Measurements from ENCODE around the gene NCAM1.

NCAM1 gene

DNA sequence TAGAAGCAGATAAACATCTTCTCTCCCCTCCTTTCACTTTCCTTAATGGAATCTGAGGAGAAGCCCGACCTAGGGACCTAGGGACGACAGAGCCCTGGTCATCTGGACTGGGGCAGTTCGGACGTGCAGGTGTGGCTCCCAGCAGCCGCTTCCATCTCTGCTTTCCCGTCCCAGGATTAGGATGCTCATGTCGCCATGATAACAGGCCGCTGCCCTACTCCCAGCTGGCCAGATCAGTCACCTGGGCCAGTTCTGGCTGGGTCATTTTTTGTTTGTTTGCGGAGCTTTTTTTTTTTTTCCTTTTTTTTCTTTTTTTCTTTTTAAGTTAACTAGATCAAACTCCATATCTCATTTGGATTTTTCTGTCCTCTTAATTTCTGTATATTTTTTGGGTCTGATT is 186.9 kb downstream of the NCAM1 start:
- no peak for TF ChIP-seq EP300 (IDR thresholded peaks at IDR 0.05; ENCODE audit: borderline replicate concordance)
- no peak for TF ChIP-seq RAD21 (IDR thresholded peaks at IDR 0.05; ENCODE audit: low read depth)
- TF ChIP-seq MAX (IDR thresholded peaks at IDR 0.05), result no peak
- no peak for TF ChIP-seq CEBPB (IDR thresholded peaks at IDR 0.05)
- TF ChIP-seq ZBTB7A (IDR thresholded peaks at IDR 0.05; ENCODE audit: low read depth), result no peak
- no peak for TF ChIP-seq TAF1 (IDR thresholded peaks at IDR 0.05; ENCODE audit: low read depth)
- TF ChIP-seq TCF12 (IDR thresholded peaks at IDR 0.05; ENCODE audit: low read depth), result no peak
- TF ChIP-seq, protein P1, sequence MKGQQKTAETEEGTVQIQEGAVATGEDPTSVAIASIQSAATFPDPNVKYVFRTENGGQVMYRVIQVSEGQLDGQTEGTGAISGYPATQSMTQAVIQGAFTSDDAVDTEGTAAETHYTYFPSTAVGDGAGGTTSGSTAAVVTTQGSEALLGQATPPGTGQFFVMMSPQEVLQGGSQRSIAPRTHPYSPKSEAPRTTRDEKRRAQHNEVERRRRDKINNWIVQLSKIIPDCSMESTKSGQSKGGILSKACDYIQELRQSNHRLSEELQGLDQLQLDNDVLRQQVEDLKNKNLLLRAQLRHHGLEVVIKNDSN (IDR thresholded peaks at IDR 0.05), result no peak
- no peak for TF ChIP-seq TEAD4 (IDR thresholded peaks at IDR 0.05)
- TF ChIP-seq CREB1 (IDR thresholded peaks at IDR 0.05; ENCODE audit: low read depth), result no peak
- no peak for TF ChIP-seq EGR1 (IDR thresholded peaks at IDR 0.05)
- TF ChIP-seq NFIC (IDR thresholded peaks at IDR 0.05), result no peak
- TF ChIP-seq YY1 (IDR thresholded peaks at IDR 0.05; ENCODE audit: low read depth), result no peak
- no peak for TF ChIP-seq FOXM1 (IDR thresholded peaks at IDR 0.05; ENCODE audit: borderline replicate concordance, low read depth)
- TF ChIP-seq REST (IDR thresholded peaks at IDR 0.05; ENCODE audit: low read depth), result no peak

DNA sequence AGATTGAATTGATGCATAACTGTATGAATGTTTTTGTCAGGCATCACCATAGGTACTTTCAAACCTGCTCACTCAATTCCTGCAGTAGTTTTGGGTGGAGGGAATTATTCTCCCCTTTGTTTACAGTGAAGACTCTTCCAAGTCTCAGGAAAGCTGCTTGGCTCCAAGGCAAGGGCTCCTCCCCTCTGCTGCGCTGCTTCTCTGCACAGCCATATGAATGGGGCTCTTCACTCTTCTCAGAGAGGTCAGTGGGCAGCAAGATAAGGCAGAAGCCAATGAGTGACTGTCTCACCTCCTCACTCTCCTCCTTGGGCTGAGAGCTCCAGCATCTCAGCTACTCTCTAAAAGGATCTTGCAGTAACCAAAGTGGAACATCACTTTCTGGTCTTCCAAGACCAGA is 187.4 kb downstream of the NCAM1 start:
- TF ChIP-seq TAF1 (IDR thresholded peaks at IDR 0.05; ENCODE audit: low read depth) (no peak), EGR1 (IDR thresholded peaks at IDR 0.05) (no peak), YY1 (IDR thresholded peaks at IDR 0.05; ENCODE audit: low read depth) (no peak), TEAD4 (IDR thresholded peaks at IDR 0.05) (no peak), CREB1 (IDR thresholded peaks at IDR 0.05; ENCODE audit: low read depth) (no peak), TCF12 (IDR thresholded peaks at IDR 0.05; ENCODE audit: low read depth) (no peak), CEBPB (IDR thresholded peaks at IDR 0.05) (no peak), MAX (IDR thresholded peaks at IDR 0.05) (no peak), RAD21 (IDR thresholded peaks at IDR 0.05; ENCODE audit: low read depth) (no peak), FOXM1 (IDR thresholded peaks at IDR 0.05; ENCODE audit: borderline replicate concordance, low read depth) (no peak), NFIC (IDR thresholded peaks at IDR 0.05) (no peak), ZBTB7A (IDR thresholded peaks at IDR 0.05; ENCODE audit: low read depth) (no peak), REST (IDR thresholded peaks at IDR 0.05; ENCODE audit: low read depth) (no peak), EP300 (IDR thresholded peaks at IDR 0.05; ENCODE audit: borderline replicate concordance) (no peak)

DNA sequence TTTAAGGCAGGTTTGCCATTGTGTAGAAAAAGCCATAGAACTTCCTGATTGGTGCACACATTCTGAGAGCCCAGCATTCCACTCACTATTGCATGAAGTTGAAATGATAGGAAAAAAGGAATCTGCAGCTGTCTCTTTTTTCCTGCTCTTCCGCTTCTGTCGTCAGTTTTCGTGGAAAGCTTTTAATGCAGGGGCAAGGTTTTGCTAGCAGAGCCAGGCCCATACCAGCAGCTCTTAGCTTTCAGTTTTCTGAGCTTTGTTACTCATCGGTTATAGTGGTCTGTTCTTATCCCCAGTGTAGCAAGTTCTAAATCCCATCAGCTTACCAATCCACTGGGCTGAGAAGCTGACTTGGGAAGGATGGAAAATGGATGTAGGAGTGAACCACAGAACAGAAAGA is 190.3 kb downstream of the NCAM1 start:
- TF ChIP-seq CREB1 (IDR thresholded peaks at IDR 0.05; ENCODE audit: low read depth) (no peak), REST (IDR thresholded peaks at IDR 0.05; ENCODE audit: low read depth) (no peak), EGR1 (IDR thresholded peaks at IDR 0.05) (no peak), EP300 (IDR thresholded peaks at IDR 0.05; ENCODE audit: borderline replicate concordance) (no peak), RAD21 (IDR thresholded peaks at IDR 0.05; ENCODE audit: low read depth) (no peak), FOXM1 (IDR thresholded peaks at IDR 0.05; ENCODE audit: borderline replicate concordance, low read depth) (no peak), MAX (IDR thresholded peaks at IDR 0.05) (no peak), TEAD4 (IDR thresholded peaks at IDR 0.05) (no peak), TAF1 (IDR thresholded peaks at IDR 0.05; ENCODE audit: low read depth) (no peak), TCF12 (IDR thresholded peaks at IDR 0.05; ENCODE audit: low read depth) (no peak), ZBTB7A (IDR thresholded peaks at IDR 0.05; ENCODE audit: low read depth) (no peak), YY1 (IDR thresholded peaks at IDR 0.05; ENCODE audit: low read depth) (no peak), CEBPB (IDR thresholded peaks at IDR 0.05) (no peak), NFIC (IDR thresholded peaks at IDR 0.05) (no peak)
- TF ChIP-seq, protein P1 (IDR thresholded peaks at IDR 0.05), result no peak

DNA sequence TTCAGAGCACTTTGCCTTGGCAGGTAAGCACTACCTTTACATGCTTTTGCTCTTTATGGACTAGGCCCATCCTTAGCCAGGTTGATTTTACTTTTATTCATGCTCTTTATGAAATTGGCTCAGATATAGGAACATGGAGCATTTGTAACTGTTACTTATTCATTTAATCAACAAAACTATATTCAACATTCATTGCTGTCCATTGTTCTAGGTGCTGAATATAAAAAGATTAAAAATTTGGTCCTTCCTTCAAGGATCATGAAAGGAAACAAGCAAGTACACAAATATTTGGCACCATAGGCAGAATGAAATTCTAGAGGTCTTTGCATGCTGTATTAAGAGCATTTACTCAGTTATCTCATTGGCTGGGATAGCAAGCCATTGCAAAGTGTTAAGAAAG is 191.3 kb downstream of the NCAM1 start:
- TF ChIP-seq REST (IDR thresholded peaks at IDR 0.05; ENCODE audit: low read depth) (peak; percentile 58), ZBTB7A (IDR thresholded peaks at IDR 0.05; ENCODE audit: low read depth) (no peak), TAF1 (IDR thresholded peaks at IDR 0.05; ENCODE audit: low read depth) (no peak)

Data from Ishikawa (cell line).